ENCODE results near the gene TLR9. TPM values are rescaled to one million over a fixed set of nuclear protein-coding genes. Genes with fewer than 3 reads are reported as not detected.

TLR9 gene
- total and polyA plus RNA-seq, 9 of the 15 experiments (the other 6 are each of a cell fraction or from before 2014, with no cell fraction given): not detected

- ChIA-PET CTCF (ENCODE audit: low intra/inter-chr PET ratio) (no interaction called here), POLR2A (interaction anchor here (3.3 kb wide), 1 partner anchor 9 kb away, joined by 14 read pairs; no protein-coding TSS in a partner anchor)
- H3K9me3 ChIP-seq (replicated peaks; ENCODE audit: control insufficient read depth, insufficient read depth, low read depth, low read length): no peaks in the 10 kb centered on the region
- no peak overlapping the region for H3K9ac ChIP-seq (ENCODE audit: insufficient read depth in 1 of 2, low read depth in 2 of 2, low read length in 2 of 2)
- H3K9me1 ChIP-seq (ENCODE audit: control insufficient read depth, insufficient read depth, low read length): peaks cover 5% of the 10 kb centered on the region
- ATAC-seq: no peak
- no TSS peak for BruUV-seq (replicated peaks)
- H3K36me3 ChIP-seq (ENCODE audit: control insufficient read depth, insufficient read depth, low read length): peaks cover 92% of the 10 kb centered on the region
- no peak overlapping the region for H3K4me3 ChIP-seq
- 92% methylated on average over 6 of the region's 7 CpGs for WGBS (ENCODE audit: insufficient coverage, low coverage, missing lambda C conversion rate)
- in situ Hi-C loops (cut with MboI) (no loop called here), intact Hi-C loops (cut with micrococcal nuclease) (no loop called here)
- no peak overlapping the region for H2AFZ ChIP-seq (ENCODE audit: low read depth, low read length)
- H3K79me2 ChIP-seq (ENCODE audit: control insufficient read depth, insufficient read depth, low read length): peaks cover 83% of the 10 kb centered on the region
- H3K4me1 ChIP-seq (replicated peaks in 1 of 2; ENCODE audit: control insufficient read depth in 2 of 2, insufficient read depth in 2 of 2, low read length in 2 of 2): peaks cover 0 to 2% of the 10 kb centered on the region in 2 experiments; a peak in 2 of 5 replicates
- FAIRE-seq: no peak
- TF ChIP-seq TARDBP (IDR thresholded peaks at IDR 0.05): no peak
- no peak for TF ChIP-seq NBN (IDR thresholded peaks at IDR 0.05; ENCODE audit: low read depth)
- no peak for TF ChIP-seq ZNF121 (CRISPR knock-in tag; conservative IDR thresholded peaks at IDR 0.05)
- peaks cover 5% of the 10 kb centered on the region; the same call in 1 of the 2 replicates for H4K20me1 ChIP-seq (replicated peaks; ENCODE audit: control insufficient read depth, insufficient read depth, low read length)
- no peaks in the 10 kb centered on the region for H3K27me3 ChIP-seq (ENCODE audit: control insufficient read depth in 2 of 2, insufficient read depth in 2 of 2, low read length in 2 of 2)
- H3K4me2 ChIP-seq (ENCODE audit: insufficient read depth, low read length): no peak overlapping the region
- no peak overlapping the region for H3K27ac ChIP-seq (ENCODE audit: extremely low read depth, low read depth, low read length)
- no peak for DNase-seq (ENCODE audit: extremely low read depth in 1 of 4, low spot score in 3 of 4)
Measured at GRCh38 chr3:52268036-52268435, 42.6 kb upstream of the TLR9 start.

GRCh38 chr3:52265387-52265786 lies 39.9 kb upstream of the TLR9 start:
- H3K36me3 ChIP-seq (ENCODE audit: control insufficient read depth, insufficient read depth, low read length): peaks cover 95% of the 10 kb centered on the region
- no peaks in the 10 kb centered on the region for H3K9me3 ChIP-seq (replicated peaks; ENCODE audit: control insufficient read depth, insufficient read depth, low read depth, low read length)
- no peak overlapping the region for H3K27ac ChIP-seq (ENCODE audit: extremely low read depth, low read depth, low read length)
- in situ Hi-C loops (cut with MboI): no loop called here
- no peak for FAIRE-seq
- no peak overlapping the region for H3K4me2 ChIP-seq (ENCODE audit: insufficient read depth, low read length)
- H3K27me3 ChIP-seq (ENCODE audit: control insufficient read depth in 2 of 2, insufficient read depth in 2 of 2, low read length in 2 of 2): no peaks in the 10 kb centered on the region
- DNase-seq (ENCODE audit: extremely low read depth in 1 of 4, low spot score in 3 of 4): no peak
- H3K4me3 ChIP-seq: no peak overlapping the region
- no peak overlapping the region for H3K9ac ChIP-seq (ENCODE audit: insufficient read depth in 1 of 2, low read depth in 2 of 2, low read length in 2 of 2)
- ChIA-PET CTCF (ENCODE audit: low intra/inter-chr PET ratio) (interaction anchor here (0.6 kb wide), 1 partner anchor 264 kb away, joined by 3 read pairs; no protein-coding TSS in a partner anchor), POLR2A (no interaction called here)
- TF ChIP-seq BRF2 (IDR thresholded peaks at IDR 0.05; ENCODE audit: borderline replicate concordance, insufficient read depth, insufficient read length) (no peak), ZNF384 (IDR thresholded peaks at IDR 0.05; ENCODE audit: low read depth, low read length) (peak; percentile 40), PRPF4 (IDR thresholded peaks at IDR 0.05; ENCODE audit: insufficient read depth, low read depth, low read length, poor library complexity, severe bottlenecking) (no peak), MIER1 (IDR thresholded peaks at IDR 0.05; ENCODE audit: low read depth) (no peak), ZBTB33 (CRISPR knock-in tag; IDR thresholded peaks at IDR 0.05) (peak; percentile 90), SUPT5H (IDR thresholded peaks at IDR 0.05) (no peak), JUNB (CRISPR knock-in tag; conservative IDR thresholded peaks at IDR 0.05) (no peak), ZNF24 (IDR thresholded peaks at IDR 0.05) (no peak)
- peaks cover 3% of the 10 kb centered on the region for H3K9me1 ChIP-seq (ENCODE audit: control insufficient read depth, insufficient read depth, low read length)
- WGBS (ENCODE audit: insufficient coverage, low coverage, missing lambda C conversion rate): no CpG with 5 or more reads among the region's 6 CpGs
- H3K4me1 ChIP-seq (replicated peaks in 1 of 2; ENCODE audit: control insufficient read depth in 2 of 2, insufficient read depth in 2 of 2, low read length in 2 of 2): no peaks in the 10 kb centered on the region
- no TSS peak for BruUV-seq (replicated peaks)
- intact Hi-C loops (cut with micrococcal nuclease): no loop called here
- H4K20me1 ChIP-seq (replicated peaks; ENCODE audit: control insufficient read depth, insufficient read depth, low read length): 0 out of 2 replicates have a peak, but pooled peaks cover 1% of the 10 kb centered on the region
- H3K79me2 ChIP-seq (ENCODE audit: control insufficient read depth, insufficient read depth, low read length): peaks cover 72% of the 10 kb centered on the region
- ATAC-seq: no peak
- no peak overlapping the region for H2AFZ ChIP-seq (ENCODE audit: low read depth, low read length)

Data from K562 (cell line).